HG03565 (cell line): ENCODE data around the gene IRF7.

Source experiments
- ATAC-seq: cut with Tn5 transposase; IDR thresholded peaks from one replicate; pipeline ENCODE4 v1.9.1; 2021; ENCODE audit warnings: mild to moderate bottlenecking, moderate library complexity; ENCODE audit not compliant: unreplicated experiment

IRF7 gene

DNA sequence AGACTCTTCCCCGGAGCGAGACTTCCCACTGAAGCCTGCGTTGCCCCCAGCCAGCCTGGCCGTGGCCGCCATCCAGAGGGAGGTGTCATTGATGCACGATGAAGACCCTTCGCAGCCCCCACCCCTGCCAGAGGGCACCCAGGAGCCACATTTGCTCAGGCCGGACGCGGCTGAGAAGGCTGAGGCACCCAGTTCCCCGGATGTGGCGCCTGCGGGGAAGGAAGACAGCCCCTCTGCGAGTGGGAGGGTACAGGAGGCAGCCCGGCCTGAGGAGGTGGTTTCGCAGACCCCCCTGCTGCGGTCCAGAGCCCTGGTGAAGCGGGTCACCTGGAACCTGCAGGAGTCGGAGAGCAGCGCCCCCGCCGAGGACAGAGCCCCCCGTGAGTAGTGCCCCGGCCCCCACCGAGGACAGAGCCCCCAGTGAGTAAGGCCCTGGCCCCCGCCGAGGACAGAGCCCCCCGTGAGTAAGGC is 6.4 kb downstream of the IRF7 start:
- ATAC-seq, result no peak

DNA sequence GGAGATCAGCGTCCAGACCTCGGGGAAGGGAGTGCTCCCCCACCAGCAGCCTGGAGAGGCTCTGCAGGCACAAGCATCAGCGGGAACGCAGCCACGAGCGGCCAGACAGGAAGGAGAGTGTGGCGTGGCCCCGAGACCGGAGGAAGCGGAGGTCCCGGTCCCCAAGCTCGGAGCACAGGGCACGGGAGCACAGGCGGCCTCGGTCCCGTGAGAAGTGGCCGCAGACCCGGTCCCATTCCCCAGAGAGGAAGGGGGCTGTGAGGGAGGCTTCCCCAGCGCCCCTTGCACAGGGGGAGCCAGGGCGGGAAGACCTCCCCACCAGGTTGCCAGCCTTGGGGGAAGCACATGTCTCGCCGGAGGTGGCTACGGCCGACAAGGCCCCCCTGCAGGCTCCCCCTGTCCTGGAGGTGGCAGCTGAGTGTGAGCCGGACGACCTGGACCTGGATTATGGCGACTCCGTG is 6.9 kb downstream of the IRF7 start:
- ATAC-seq, result no peak

DNA sequence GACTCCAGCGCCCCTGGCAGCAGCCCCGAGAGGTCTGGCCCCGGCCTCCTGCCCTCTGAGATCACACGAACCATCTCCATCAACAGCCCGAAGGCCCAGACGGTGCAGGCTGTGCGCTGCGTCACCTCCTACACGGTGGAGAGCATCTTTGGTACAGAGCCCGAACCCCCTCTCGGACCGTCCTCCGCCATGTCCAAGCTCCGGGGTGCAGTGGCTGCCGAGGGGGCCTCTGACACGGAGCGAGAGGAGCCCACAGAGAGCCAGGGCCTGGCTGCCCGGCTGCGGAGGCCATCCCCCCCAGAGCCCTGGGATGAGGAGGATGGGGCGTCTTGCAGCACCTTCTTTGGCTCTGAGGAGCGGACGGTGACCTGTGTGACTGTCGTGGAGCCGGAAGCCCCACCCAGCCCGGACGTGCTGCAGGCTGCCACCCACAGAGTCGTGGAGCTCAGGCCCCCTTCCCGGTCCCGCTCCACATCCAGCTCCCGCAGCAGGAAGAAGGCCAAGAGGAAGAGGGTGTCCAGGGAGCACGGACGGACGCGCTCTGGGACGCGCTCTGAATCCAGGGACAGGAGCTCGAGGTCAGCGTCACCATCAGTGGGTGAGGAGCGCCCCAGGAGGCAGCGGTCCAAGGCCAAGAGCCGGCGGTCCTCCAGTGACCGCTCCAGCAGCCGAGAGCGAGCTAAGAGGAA is 7.6 kb downstream of the IRF7 start:
- no peak for ATAC-seq

DNA sequence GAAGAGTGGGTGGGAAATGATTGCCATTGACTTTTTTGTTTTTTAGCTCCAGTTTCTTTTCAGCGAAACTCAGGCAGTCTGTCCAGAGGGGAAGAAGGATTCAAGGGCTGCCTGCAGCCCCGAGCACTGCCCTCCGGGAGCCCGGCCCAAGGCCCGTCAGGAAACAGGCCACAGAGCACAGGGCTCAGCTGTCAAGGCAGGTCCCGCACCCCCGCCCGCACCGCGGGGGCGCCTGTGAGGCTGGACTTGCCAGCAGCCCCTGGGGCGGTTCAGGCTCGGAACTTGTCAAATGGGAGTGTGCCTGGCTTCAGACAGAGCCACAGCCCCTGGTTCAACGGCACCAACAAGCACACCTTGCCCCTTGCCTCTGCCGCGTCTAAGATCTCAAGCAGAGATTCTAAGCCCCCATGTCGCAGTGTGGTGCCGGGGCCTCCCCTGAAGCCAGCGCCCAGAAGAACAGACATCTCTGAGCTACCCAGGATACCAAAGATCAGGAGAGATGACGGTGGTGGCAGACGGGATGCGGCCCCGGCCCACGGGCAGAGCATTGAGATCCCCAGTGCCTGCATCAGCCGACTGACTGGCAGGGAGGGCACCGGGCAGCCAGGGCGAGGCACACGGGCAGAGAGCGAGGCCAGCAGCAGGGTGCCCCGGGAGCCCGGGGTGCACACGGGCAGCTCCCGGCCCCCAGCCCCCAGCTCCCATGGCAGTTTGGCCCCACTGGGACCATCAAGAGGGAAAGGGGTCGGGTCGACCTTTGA is 8.6 kb downstream of the IRF7 start:
- ATAC-seq, result no peak

DNA sequence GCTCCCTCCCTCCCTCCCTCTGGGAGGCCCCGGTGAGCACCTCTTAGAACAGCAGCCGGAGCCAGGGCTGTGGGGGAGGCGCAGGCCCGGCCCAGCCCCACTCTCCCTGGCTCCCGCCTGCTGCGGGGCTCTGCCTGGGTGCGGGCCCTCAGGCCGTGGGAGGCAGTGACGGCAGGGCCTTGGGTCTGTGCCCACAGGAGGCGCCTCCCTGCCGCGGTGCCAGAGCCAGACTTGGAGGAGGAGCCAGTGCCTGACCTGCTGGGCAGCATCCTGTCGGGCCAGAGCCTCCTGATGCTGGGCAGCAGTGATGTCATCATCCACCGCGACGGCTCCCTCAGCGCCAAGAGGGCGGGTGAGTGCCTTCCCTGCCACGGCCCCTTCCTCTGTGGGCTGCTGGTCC is 9.5 kb downstream of the IRF7 start:
- ATAC-seq, result no peak

DNA sequence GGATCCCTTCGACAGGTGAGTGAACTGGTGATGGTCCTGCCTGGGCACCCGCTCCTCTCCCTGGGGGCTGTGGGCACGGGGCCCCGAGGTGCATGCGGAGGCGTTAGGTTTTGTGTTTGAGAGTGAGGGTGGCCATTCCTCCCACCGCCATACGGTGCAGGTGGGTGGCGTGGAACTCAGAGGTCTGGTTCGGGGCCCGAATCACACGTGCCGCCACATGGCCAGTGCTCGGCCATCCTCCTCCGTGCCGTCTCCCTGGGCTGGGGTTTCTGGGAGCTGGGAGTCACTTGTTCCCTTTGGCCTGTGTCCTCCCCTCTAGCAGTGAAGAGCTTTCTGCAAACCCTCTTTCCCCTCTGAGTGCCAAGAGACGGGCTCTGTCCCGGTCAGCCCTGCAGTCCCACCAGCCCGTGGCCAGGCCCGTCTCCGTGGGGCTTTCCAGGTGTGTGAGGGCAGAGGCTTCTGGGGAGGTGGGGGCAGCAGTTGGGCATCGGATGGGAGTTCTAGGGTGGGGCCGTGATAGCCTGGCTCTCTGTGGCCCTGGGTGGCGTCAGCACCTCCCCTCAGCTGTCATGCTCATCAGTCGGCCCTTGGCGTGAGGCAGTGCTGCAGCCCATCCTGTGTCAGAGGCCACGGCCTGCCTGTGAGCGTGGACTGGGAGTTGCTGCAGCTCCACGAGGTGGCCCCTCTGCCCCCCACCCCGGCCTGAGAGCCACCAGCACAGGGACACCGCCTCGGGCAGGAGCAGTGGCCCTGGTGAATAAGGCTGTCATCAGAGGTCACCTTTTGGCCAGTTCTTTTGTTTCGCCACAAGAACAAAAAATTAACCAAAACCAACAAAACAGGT is 10.2 kb downstream of the IRF7 start:
- no peak for ATAC-seq

DNA sequence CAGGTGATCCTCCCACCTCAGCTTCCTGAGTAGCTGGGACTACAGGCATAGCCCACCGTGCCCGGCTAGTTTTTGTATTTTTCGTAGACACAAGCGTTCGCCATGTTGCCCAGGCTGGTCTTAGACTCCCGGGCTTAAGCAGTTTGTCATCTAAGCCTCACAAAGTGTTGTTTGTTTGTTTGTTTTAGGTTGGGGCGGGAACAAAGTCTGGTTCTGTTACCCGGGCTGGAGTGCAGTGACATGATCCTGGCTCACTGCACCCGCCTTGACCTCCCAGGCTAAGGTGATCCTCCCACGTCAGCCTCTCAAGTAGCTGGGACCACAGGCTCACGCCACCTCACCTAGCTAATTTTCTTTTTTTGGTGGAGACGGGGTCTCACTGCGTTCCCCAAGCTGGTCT is 12.6 kb downstream of the IRF7 start:
- ATAC-seq, result no peak

DNA sequence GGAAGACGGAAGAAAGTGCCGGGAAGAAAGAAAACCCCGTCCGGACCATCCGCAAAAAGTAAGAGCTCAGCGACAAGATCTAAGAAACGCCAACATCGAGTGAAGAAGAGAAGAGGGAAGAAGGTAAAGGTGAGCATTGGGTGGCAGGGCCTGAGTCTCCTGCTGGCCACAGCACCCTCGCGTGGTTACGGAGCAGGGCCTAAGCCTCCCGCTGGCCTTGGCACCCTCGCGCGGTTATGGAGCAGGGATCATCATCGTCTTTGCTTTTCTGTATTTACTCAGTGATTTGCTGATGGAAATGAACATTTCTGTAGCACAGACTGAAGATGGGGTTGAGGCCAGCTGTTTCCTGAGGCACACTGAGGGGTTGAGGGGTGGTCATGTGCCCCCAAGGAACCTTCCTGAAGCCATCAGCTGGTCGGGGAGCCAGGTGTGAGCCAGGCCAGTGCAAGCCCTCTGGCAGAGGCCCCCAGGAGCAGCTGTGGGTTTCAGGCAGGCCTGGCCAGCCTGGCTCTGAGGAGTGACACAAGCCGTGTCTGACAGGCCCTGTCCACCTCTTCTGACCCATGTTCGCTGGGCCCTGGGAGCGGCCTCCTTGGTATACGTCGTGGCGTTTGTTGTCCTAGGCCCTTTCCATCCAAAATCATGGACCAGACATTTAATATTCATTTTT is 14.0 kb downstream of the IRF7 start:
- ATAC-seq, result no peak

DNA sequence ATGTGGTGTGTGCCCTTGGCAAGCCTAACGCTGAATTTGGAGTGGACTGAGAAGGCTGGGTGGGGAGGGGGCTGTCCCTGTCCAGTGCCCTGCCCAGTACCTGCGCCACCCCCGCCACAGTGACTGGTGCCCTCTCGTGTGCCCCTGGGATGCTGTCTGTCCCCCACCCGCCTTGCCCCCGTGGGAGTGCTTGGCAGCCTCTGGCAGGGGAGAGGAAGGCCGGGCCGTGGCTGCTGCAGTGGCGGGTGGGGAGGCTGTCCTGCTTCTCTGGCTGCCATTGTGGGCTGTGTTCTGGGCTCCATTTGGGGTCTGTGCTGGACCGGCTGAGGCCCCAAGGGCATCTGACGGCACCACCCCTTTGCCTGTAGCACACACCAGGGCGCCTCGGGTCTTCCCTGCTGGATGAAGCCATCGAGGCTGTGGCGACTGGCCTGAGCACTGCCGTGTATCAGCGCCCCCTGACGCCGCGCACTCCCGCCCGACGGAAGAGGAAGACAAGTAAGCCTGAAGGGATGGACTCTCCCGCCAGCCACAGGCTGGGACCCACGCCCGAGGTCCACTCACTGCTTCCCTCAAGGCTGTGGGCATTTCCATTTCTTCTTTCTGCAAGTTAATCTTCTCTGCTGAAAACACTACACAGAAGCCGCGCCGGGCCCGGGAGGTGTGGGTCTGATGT is 17.6 kb downstream of the IRF7 start:
- no peak for ATAC-seq

DNA sequence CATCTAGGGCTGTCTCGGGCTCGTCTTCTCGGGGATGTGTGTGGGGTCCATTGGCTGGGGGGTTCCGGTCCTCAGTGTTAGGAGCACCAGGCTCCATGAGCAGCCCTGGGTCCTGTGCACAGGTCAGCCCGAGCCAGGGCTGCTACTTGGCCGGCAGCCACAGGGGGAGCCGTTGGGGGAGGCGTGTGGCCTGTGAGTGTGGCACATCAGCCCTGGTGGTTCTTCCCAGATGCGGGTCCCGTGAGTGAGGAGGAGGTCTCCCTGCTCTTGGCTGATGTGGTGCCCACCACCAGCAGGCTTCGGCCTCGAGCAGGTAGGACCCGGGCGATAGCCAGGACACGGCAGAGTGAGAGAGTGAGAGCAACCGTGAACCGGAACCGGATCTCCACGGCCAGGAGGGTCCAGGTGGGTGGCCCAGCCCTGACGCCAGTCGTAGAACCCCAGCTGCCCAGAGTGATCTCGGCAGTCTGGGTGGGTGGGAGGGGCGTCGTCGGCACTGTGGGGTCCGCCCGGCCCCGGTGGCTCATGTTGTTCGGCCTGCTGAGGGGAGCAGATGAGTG is 18.5 kb downstream of the IRF7 start:
- ATAC-seq, result no peak

DNA sequence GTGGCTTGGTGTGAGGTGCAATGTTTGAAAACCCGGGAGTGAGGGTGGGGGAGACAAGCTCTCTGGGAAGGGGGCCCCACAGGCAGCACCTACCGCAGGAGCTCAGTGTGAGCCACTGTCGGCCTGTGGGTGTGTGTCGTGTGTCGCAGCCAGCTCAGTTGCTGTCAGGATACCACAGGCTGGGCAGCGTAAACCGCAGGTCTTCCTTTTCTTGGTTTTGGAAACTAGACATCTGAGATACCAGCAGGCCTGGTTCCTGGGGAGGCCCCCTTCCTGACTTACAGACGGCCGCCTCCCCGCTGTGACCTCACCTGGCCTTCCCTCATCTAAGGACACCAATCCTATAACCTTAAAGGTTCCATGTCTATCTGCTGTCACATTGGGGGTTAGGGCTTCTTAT is 19.4 kb downstream of the IRF7 start:
- no peak for ATAC-seq

DNA sequence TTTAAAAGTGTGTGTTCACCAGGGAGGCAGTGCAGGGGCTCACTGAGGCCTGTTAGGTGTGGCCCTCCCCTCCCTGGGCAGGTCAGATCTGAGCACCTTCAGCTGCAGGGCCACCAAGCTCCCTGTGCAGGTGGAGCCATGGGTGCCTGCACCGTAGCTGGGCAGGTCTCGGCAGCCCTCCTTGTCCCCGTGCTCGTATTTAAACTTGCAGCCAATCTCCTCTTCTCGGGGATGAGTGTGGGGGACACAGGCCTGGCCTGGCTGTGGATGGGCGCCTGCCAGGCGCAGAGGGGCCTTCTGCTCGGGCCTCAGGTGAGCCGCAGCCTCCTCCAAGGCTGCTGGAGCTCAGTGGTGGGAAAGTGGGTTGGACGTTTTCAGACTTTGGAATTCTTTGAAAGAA is 20.4 kb downstream of the IRF7 start:
- no peak for ATAC-seq

DNA sequence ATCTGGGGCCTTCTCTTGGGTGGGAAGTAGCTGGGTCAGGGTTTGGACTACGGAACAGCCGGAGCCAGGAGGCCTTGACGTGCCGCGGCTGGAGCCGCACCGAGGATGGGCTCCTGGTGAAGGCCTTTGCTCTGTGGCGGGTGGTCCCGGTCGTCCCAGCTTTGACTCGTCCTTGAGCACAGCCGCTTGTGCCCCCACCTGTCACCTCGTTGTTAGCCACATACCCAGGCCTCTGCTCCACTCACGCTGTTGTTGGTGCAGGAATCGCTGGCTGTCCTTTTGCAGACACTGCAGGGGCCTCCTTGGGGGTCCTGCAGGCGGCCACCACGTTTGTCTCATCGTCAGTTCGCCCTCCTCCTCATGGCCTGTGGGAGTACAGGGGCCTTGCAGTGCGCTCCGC is 22.4 kb downstream of the IRF7 start:
- no peak for ATAC-seq

DNA sequence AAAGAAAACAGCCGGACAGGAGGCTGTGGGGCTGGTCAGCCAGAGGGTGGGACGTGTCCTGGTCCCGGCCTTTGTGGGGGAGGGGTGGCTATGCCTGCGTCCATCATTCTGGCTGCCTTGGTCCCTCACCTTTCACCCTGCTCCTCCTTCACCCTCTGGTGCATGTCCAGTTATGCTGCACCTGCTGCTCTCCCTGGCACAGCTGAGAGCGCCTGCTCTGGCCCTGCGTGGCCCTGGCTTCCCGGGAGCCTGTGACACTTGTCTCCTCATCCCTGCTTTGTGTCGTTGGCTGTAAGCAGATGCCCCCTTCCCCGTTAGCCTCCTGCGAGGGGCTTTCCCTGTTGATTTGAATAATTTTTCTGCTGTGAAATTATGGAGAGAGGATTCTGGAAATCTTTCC is 22.8 kb downstream of the IRF7 start:
- ATAC-seq, result no peak

DNA sequence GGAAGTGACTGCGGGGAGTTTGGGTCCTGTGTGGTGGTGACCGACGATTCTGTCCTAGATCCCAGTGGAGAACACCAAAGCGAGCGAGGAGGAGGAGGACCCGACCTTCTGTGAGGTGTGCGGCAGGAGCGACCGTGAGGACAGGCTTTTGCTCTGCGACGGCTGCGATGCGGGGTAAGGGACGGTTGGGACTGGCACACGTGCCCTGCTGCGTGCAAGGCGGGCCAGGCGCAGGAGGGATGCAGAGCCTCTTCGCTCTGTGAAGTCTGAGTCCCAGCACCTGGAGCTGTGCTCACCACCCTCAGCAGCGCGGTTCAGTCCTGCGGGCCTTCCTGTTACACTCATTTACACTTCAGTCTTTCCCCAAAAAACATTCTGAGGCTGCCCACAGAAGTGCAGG is 23.2 kb downstream of the IRF7 start:
- no peak for ATAC-seq

DNA sequence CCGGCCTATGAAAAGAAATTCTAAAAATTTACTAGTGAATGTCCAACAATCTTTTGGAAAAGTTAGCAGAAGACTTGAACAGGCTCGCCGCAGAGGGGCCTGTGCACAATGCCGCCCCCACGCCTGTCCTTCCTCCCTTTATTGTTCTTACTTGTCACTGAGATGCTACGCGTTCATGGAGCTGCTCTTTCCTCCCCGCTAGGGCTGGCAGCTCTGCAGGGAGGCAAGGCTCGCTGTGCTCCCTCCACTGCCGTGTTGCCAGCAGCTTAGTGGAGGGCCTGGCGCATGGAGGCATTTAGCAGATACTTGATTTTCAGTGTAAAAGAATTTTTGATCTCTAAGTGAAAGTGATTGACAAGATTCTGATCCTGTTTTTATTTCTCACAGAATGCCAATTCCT is 24.8 kb downstream of the IRF7 start:
- no peak for ATAC-seq

DNA sequence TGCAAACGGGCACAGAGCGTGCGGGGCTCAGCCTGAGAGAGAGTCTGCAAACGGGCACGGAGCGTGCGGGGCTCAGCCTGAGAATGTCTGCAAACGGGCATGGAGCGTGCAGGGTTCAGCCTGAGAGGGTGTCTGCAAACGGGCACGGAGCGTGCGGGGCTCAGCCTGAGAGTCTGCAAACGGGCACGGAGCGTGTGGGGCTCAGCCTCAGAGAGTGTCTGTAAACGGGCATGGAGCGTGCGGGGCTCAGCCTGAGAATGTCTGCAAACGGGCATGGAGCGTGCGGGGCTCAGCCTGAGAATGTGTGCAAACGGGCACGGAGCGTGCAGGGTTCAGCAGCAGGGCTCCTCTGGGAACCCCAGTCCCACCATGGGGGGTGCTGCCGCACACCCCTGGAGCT is 26.0 kb downstream of the IRF7 start:
- ATAC-seq, result no peak

DNA sequence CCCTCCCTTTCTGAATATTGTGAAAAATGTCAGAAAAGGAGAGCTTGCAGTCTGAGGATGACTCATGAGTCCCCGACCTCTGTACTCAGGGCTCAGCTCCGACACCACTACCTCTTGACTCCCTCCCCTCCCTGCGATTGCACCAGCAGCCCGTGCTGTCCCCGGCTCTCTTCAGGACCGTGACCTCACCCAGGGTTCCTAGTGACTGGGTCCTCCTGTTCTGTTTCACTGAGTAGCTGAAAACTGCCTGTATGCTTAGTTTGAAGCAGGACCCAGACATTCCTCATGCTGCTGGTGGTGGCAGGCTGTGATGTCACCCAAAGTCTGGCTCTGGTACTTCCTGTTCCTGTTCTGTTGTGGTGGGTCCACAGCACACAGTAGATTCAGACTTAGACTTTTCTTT is 27.8 kb downstream of the IRF7 start:
- no peak for ATAC-seq

DNA sequence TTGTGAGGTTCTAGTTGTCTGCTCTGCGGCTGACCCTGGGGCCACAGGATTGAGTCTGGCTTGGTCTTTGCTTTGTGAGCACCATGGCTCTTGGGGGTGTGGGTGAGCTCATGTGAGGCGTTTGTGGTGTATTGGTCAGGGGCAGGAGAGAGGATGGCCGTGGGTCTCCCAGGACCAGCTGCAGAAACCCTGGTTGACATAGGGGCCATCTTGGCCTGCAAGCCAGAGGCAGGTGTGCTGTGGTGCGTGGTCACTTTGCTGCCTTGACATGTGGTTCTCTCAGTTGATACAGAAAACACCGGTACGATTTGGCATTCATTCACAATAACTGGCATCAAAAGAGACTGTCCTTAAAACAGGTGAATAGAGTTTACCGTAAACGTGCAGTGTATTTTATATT is 28.2 kb downstream of the IRF7 start:
- no peak for ATAC-seq
